GM10248 (cell line): ENCODE data around the gene NDUFAB1.

Experiments used
- CTCF ChIA-PET: fragments of 300-600 bp; sonication (Branson Sonifier 250); formaldehyde crosslinking; extraction: SDS; loops from one replicate; lab custom pipeline; 2021; ENCODE audit warnings: antibody characterized with exemption; lab: Yijun Ruan, JAX
- POLR2A ChIA-PET: fragments of 350-650 bp; sonication (Branson Sonifier 250); formaldehyde crosslinking; extraction: SDS; loops from one replicate; lab custom pipeline; 2020; ENCODE audit warnings: antibody characterized with exemption; lab: Yijun Ruan, JAX
- DNase-seq: peaks from one replicate; pipeline ENCODE4 v3.0.0; 2012; ENCODE audit errors: extremely low spot score
- CTCF ChIP-seq: IDR thresholded peaks from 2 replicates; pipeline ENCODE4 v1.5.1; 2012; ENCODE audit warnings: mild to moderate bottlenecking, low read depth; ENCODE audit errors: extremely low read depth, missing control alignments, control extremely low read depth

NDUFAB1 gene

GRCh38 chr16:23534868-23535860, 61.0 kb downstream of the NDUFAB1 start:
- POLR2A ChIA-PET, result no interaction called here
- DNase-seq, result no peak
- CTCF ChIA-PET, result no interaction called here

GRCh38 chr16:23532448-23532847, 63.7 kb downstream of the NDUFAB1 start:
- DNase-seq, result no peak
- CTCF ChIA-PET, result interaction anchor here (0.7 kb wide), 1 partner anchor 12 kb away, joined by 3 read pairs; no protein-coding TSS in a partner anchor
- no peak for TF ChIP-seq CTCF
- POLR2A ChIA-PET, result no interaction called here

More at GRCh38 chr16:23534868-23535860, 61.0 kb downstream of the NDUFAB1 start:
- no peak for TF ChIP-seq CTCF
